Left colon (tissue), 2 donors: Measurements from ENCODE around the gene CYP51A1. TPM values are rescaled to one million over a fixed set of nuclear protein-coding genes. Genes with fewer than 3 reads are reported as not detected.
"Not testable (repeated sequence)": the region's sequence is repeated elsewhere in the genome, so short reads cannot be mapped to it uniquely, and the experiment has no call there.

Source experiments
- ATAC-seq: fragments of 200-7000 bp; cut with Tn5 transposase; one replicate; pipeline ENCODE4 v1.9.1; 2020; ENCODE audit warnings: mild to moderate bottlenecking, moderate library complexity
- DNase-seq, 2 donors: peaks; one replicate each; pipeline ENCODE4 v3.0.0-alpha.2; 2020
- intact Hi-C, 2 donors: fragments of 100-400 bp; cut with DNase I in 1 of 2; cut with micrococcal nuclease in 1 of 2; formaldehyde crosslinking; loops; one replicate each; pipeline versions ENCODE4 v1.11.2 to v1.14.0; 2022; cut with DNase I, micrococcal nuclease
- long read RNA-seq: library from polyadenylated mRNA; unstranded; transcript quantifications from one replicate; pipeline ENCODE4 v2.0.0, GENCODE V29; 2021
- total RNA-seq, 2 donors: library from RNA; stranded (reverse); fragmentation: NEBNext Ultra II Directional; extraction: Animal tissue kit (Norgen Biotek cat#: 25700); gene quantifications; one replicate each; pipeline ENCODE4 v1.2.1, GENCODE V29; 2021
- donor health status: DM: no; HTN: no; CAD: no.
- donor health status: DM: yes; HTN: yes; CAD: no.

The CYP51A1 gene
- total RNA-seq: 100 to 1,000 TPM; 152 to 255 TPM
- long read RNA-seq, transcript CYP51A1-203 (10 exons, 1,729 nt): minor isoform, 17 of 514 reads
- long read RNA-seq, transcript CYP51A1-201 (10 exons, 3,210 nt): major isoform, 468 of 514 reads
- long read RNA-seq, partial matches to known transcripts: 4 of 514 reads
- long read RNA-seq, other reads (novel, unspliced or antisense): 25 of 514 reads

- intact Hi-C loops: no loop called here
- ATAC-seq: peak; percentile 91
- DNase-seq: peak; percentile 94 to 96
Observed at GRCh38 chr7:92134271-92135051, at the start of gene CYP51A1. TSS of gene CYP51A1 (minus strand) at chr7:92134477. CDS start at chr7:92134364, 113 bp downstream.

- ATAC-seq (peak; percentile 99), DNase-seq (peak; percentile 85 to 91)
- intact Hi-C loops: no loop called here
Observed at GRCh38 chr7:92178928-92179924, 44.9 kb upstream of the CYP51A1 start, which contains the start of gene LRRD1. TSS of gene LRRD1 (minus strand) at chr7:92179142. CDS start at chr7:92165202, 13,940 bp downstream.

DNA sequence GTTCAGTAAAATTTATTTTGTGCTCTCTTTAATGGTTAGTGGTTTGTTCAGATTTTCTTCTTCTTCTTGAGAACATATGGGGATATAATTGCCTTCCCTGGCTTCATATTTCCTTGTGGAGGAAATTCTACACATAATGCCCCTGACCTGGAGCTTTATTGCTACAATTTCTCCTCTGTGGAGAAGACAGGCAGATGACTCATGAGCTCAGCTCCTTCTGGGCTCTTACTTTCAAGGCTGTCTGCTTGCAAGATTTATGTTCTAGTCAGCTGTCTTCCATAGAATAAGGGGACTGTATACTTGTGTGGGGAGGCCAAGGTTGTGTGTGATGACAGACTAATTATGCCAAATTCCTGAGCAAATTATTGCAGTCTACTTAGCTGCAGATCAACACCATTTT, 43.1 kb upstream of the CYP51A1 start:
- no peak for DNase-seq
- ATAC-seq: peak; percentile 61
- intact Hi-C loops: no loop called here

DNA sequence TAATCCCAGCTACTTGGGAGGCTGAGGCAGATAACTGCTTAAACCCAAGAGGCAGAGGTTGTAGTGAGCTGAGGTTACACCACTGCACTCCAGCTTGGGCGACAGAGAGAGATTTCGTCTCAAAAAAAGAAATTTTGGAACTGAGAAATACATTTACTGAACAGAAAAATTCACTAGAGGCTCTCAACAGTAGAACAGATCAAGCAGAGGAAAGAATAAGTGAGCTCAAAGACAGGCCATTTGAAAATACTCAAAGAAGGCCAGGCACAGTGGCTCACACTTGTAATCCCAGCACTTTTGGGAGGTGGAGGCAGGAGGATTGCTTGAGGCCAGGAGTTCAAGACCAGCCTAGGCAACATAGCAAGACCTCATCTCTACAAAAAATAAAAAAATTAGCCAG, 35.3 kb upstream of the CYP51A1 start:
- ATAC-seq, intact Hi-C loops, DNase-seq: not testable (repeated sequence)

DNA sequence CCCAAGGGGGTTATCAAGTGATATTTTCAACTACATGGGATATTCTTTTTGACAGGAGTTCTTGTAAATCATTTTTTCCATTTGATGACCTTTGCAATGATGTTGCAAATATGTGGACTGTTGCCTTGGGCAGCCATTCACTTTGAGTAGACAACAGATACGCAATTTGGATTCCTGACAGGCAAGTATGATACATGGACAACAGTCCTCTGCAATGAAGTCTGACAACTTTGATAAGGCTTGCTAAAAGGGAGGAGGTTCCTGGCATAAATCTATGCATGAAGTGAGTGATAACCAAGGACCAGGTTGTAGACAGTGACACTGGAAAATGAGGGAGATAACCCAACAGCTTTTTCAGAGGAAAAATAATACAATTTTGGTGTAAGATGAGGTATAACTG, 27.0 kb upstream of the CYP51A1 start:
- ATAC-seq (no peak), DNase-seq (no peak)
- intact Hi-C loops: no loop called here

- intact Hi-C loops: no loop called here
- ATAC-seq (no peak), DNase-seq (no peak)
Observed at GRCh38 chr7:92158660-92159575, 24.6 kb upstream of the CYP51A1 start.

DNA sequence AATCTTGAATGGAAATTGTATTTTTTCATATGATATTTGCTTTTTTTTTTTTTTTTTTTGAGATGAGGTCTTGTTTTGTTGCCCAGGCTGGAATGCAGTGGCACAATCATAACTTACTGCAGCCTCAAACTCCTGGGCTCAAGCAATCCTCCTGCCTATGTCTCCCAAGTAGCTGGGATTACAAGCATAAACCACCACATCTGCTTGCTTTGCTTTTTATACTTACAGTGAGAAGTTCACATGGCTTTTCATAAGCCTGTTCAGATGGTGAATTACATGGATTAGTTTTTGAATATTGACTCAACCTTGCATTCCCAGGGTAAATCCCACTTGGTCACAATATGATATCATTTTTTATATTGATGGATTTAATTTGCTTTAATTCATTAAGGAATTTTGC, 22.7 kb upstream of the CYP51A1 start:
- ATAC-seq (no peak), DNase-seq (no peak)
- intact Hi-C loops: no loop called here

DNA sequence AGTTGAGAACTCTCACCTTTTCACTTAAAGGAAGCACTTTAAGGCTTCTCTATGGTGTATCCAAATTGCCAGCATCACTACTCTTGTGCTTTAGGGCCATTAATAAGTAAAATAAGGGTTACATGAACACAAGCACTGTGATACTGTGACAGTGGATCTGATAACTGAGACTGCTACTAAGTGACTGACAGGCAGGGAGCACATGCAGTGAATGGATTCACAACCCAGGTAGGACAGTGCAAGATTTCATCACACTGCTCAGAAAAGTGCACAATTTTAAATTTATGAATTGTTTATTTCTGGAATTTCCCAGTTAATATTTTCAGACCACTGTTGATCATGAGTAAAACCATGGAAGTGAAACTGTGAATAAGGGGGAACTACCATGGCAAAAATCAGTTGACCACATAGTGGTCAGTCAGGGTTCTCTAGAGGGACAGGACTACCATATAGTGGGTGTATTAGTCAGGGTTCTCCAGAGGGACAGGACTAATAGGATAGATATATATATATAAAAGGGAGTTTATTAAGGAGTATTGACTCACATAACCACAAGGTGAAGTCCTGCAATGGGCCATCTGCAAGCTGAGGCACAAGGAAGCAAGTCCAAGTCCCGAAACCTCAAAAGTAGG, 20.9 kb upstream of the CYP51A1 start:
- ATAC-seq (no peak), DNase-seq (no peak)
- intact Hi-C loops: no loop called here

GRCh38 chr7:92150450-92151017, 16.3 kb upstream of the CYP51A1 start:
- intact Hi-C loops: no loop called here
- no peak for ATAC-seq

GRCh38 chr7:92149736-92150239, 15.5 kb upstream of the CYP51A1 start:
- ATAC-seq: no peak
- intact Hi-C loops: no loop called here

More at GRCh38 chr7:92150450-92151017, 16.3 kb upstream of the CYP51A1 start:
- no peak for DNase-seq

DNA sequence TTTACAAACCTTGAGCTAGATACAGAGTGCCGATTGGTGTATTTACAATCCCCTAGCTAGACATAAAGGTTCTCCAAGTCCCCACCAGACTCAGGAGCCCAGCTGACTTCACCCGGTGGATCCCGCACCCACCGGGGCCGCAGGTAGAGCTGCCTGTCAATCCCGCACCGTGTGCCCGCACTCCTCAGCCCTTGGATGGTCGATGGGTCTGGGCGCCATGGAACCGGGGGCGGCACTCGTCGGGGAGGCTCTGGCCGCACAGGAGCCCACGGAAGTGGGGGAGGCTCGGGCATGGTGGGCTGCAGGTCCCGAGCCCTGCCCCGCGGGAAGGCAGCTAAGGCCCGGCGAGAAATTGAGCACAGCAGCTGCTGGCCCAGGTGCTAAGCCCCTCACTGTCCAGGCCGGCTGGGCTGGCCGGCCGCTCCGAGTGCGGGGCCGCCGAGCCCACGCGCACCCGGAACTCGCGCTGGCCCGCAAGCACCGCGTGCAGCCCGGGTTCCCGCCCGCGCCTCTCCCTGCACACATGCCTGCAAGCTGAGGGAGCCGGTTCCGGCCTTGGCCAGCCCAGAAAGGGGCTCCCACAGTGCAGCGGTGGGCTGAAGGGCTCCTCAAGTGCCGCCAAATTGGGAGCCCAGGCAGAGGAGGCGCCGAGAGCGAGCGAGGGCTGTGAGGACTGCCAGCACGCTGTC, 9.1 kb upstream of the CYP51A1 start:
- intact Hi-C loops, DNase-seq, ATAC-seq: not testable (repeated sequence)

More at GRCh38 chr7:92149736-92150239, 15.5 kb upstream of the CYP51A1 start:
- no peak for DNase-seq

GRCh38 chr7:92142791-92143190, 8.5 kb upstream of the CYP51A1 start:
- ATAC-seq, intact Hi-C loops, DNase-seq: not testable (repeated sequence)

GRCh38 chr7:92141161-92141560, 6.9 kb upstream of the CYP51A1 start:
- intact Hi-C loops: no loop called here
- ATAC-seq: no peak
- DNase-seq: no peak

- intact Hi-C loops: no loop called here
- no peak for ATAC-seq
Observed at GRCh38 chr7:92137557-92137956, 3.3 kb upstream of the CYP51A1 start.

GRCh38 chr7:92135052-92135889, 994 bp upstream of the CYP51A1 start:
- ATAC-seq: peak; percentile 32
- intact Hi-C loops: no loop called here
- DNase-seq: peak in 1 of 2 donors; percentile 45

More at GRCh38 chr7:92137557-92137956, 3.3 kb upstream of the CYP51A1 start:
- no peak for DNase-seq
